Neural cell (in vitro differentiated cells): ENCODE data around the gene BCL3.

Source experiments
- EZH2 ChIP-seq: fragments of 200-600, 300-800 bp; shearing (Covaris generic), sonication (generic); IDR thresholded peaks from 2 replicates; pipeline ENCODE4 v1.6.1; 2014; ENCODE audit warnings: antibody characterized with exemption, low read length, borderline replicate concordance, mild to moderate bottlenecking; ENCODE audit not compliant: insufficient read depth, poor library complexity, severe bottlenecking
- POLR2AphosphoS5 ChIP-seq: IDR thresholded peaks from 2 replicates; pipeline ENCODE4 v1.6.1; 2012
- REST ChIP-seq: IDR thresholded peaks from 2 replicates; pipeline ENCODE4 v1.6.1; 2012; ENCODE audit warnings: borderline replicate concordance
- TAF1 ChIP-seq: IDR thresholded peaks from 2 replicates; pipeline ENCODE4 v1.6.1; 2012; ENCODE audit warnings: low read depth
- TF ChIP-seq, protein P1 (sequence below): fragments of 450-650 bp; IDR thresholded peaks from 2 replicates; pipeline ENCODE4 v1.5.1; 2014; ENCODE audit warnings: antibody characterized with exemption, mild to moderate bottlenecking, moderate library complexity; ENCODE audit not compliant: poor library complexity, severe bottlenecking

DNA sequence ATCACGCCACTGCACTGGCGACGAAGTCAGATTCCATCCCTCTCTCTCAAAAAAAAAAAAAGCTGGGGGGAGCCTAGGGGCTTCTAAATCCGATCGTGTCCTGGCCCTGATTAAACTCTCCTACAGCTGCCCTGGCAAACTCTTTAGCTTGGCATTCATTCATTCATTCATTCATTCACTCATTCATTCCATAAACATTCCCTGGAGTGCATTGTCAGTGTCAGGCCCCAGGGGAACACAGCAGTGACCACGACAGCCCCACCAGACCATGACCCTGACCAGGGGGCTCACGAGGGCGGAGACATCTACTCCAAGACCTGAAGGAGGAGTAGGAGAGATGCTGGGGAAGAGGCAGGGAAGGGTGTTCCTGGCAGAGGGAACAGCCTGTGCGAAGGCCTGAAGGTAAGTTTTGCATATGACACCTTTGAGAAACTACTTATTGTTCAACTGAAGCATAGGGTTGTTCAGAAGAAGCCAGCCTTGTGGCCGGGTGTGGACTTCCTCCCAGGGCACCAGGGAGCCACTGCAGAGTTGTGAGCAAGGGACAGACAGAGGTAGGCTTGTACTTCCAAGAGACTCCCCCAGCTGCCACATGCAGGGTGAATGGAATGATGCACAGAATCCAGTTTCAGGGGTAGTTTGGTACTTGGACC is 25.1 kb upstream of the BCL3 start:
- TF ChIP-seq, protein P1, sequence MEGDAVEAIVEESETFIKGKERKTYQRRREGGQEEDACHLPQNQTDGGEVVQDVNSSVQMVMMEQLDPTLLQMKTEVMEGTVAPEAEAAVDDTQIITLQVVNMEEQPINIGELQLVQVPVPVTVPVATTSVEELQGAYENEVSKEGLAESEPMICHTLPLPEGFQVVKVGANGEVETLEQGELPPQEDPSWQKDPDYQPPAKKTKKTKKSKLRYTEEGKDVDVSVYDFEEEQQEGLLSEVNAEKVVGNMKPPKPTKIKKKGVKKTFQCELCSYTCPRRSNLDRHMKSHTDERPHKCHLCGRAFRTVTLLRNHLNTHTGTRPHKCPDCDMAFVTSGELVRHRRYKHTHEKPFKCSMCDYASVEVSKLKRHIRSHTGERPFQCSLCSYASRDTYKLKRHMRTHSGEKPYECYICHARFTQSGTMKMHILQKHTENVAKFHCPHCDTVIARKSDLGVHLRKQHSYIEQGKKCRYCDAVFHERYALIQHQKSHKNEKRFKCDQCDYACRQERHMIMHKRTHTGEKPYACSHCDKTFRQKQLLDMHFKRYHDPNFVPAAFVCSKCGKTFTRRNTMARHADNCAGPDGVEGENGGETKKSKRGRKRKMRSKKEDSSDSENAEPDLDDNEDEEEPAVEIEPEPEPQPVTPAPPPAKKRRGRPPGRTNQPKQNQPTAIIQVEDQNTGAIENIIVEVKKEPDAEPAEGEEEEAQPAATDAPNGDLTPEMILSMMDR, result no peak
- TF ChIP-seq POLR2AphosphoS5 (no peak), TAF1 (no peak), EZH2 (no peak), REST (no peak)
